ENCODE data around the gene EEFSEC. TPM values are rescaled to one million over a fixed set of nuclear protein-coding genes. Genes with fewer than 3 reads are reported as not detected.
A peak's percentile ranks its signal among the peaks of the same experiment; 100 is the strongest.

Gene EEFSEC
- total and polyA plus RNA-seq, 2 of the 4 experiments (the other 2 are of a cell fraction): 4.5 to 9.3 TPM

DNA sequence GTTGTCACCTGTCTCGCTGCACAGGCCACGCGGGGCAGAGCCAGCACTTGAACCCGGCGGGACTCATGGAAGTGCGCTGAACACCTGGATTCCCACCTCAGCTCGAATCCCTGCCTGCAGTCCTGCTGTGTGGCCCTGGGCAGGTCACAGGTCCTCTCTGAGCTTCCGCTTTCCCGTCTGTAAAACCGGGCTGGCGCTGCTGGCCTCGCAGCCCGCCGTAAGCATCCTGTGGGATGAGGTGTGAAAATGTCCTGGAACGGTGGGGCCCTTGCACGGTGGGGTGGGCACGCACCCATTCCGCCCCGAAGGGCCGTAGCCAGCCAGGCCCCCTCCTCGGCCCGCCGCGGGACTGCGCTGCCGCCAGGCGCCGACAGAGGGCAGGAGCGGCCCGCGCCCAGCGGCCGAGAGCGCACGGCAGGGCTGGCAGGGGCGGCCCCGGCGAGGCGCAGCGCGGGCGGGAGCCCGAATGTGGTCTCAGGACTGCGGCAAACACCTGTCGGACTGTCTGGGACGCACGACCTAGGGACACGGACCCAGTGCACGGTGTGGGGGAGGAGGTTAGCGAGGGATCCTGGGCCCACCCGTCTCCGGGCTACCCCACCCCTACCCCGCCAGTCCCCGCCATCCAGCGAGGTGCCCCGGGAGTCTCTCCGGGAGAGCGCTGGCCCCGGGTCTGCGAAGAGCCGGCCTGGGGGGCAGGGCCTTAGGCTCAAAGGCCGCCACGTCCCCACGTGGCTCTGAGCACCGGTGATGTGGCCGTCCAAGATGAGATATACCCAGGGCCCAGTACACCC is 273.0 kb downstream of the EEFSEC start (continued):
- no peak for TF ChIP-seq POLR2A (IDR thresholded peaks at IDR 0.05; ENCODE audit: low read depth, low read length)
- TF ChIP-seq RAD21 (IDR thresholded peaks at IDR 0.05; ENCODE audit: low read length): peak; percentile 94

DNA sequence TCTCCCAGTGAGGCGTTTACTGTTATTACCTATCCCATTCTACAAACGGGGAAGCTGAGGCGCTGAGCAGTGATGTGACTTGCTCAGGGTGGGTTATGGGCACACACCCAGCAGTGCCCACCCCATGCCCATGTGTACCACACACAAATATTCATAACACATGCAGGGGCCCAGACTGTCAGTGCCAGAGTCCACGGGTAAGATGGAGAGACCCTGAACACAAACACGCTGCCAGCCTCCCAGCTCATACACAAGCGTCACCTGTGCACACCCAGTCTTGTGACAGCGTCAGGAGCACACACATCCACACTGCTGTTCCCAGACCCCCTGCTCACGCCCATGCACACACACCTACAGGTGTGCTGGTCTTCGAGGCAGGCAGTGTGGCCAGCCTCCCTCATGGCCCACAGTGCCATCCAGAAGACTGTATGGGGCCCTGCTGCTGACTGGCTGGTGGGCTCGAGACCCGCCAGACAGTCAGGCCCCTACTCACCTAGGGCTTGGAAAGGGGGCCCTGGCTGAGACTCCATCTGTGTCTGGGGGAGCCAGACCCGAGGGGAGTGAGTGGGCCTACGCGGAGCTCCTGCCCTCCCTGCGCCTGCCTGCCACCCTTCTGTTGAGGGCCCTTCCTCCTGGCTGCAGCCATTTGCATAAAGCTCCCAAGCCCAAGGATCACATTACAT is 274.0 kb downstream of the EEFSEC start:
- dilution Hi-C loops (cut with HindIII; ENCODE audit: low sequenced_read_pairs, unreplicated experiment): no loop called here
- intact Hi-C loops (cut with micrococcal nuclease): loop anchor here (5.0 kb wide), 1 partner anchor 255 kb away; no protein-coding TSS in a partner anchor
- no peak overlapping the region for H4K8ac ChIP-seq (ENCODE audit: low read depth in 2 of 2, low read length in 2 of 2)
- H3K4me2 ChIP-seq (ENCODE audit: low read depth, low read length): no peak overlapping the region
- H3K56ac ChIP-seq (ENCODE audit: extremely low read depth, insufficient read depth, low read length): no peak overlapping the region
- no peaks in the 10 kb centered on the region for H3K9me1 ChIP-seq (ENCODE audit: insufficient read depth, low read length)
- ChIA-PET POLR2A (ENCODE audit: unreplicated experiment) (no interaction called here), CTCF (interaction anchor here (2.4 kb wide), 1 partner anchor 157 kb away, joined by 10 read pairs; no protein-coding TSS in a partner anchor)
- ATAC-seq (ENCODE audit: low read depth) (no peak), DNase-seq (no peak)
- H2AK5ac ChIP-seq (ENCODE audit: low read depth, low read length): no peak overlapping the region
- H3K36me3 ChIP-seq (ENCODE audit: control insufficient read depth, insufficient read depth, low read length): no peaks in the 10 kb centered on the region
- no peak overlapping the region for H3K27ac ChIP-seq (ENCODE audit: insufficient read depth, low read length)
- no peak overlapping the region for H3K14ac ChIP-seq (replicated peaks; ENCODE audit: low read depth, low read length)
- H2BK15ac ChIP-seq (ENCODE audit: low read depth, low read length): no peak overlapping the region
- no TSS peak for BruUV-seq (replicated peaks)
- no peak overlapping the region for H3K9ac ChIP-seq (ENCODE audit: low read depth, low read length)
- H4K20me1 ChIP-seq (ENCODE audit: insufficient read depth, low read length): no peaks in the 10 kb centered on the region; the same call in none of the 2 replicates
- no peak overlapping the region for H4K5ac ChIP-seq (ENCODE audit: low read depth, low read length)
- peaks cover 32% of the 10 kb centered on the region for H3K27me3 ChIP-seq (ENCODE audit: control insufficient read depth, insufficient read depth, low read length)
- no peaks in the 10 kb centered on the region for H3K9me3 ChIP-seq (ENCODE audit: control insufficient read depth, insufficient read depth, low read length)
- in situ Hi-C loops (cut with MboI; ENCODE audit: low sequenced_read_pairs): no loop called here
- no peak overlapping the region for H2BK120ac ChIP-seq (ENCODE audit: low read depth, low read length)
- no peak overlapping the region for H3K4me3 ChIP-seq (ENCODE audit: insufficient read depth, low read depth, low read length)
- no peak overlapping the region for H3K4ac ChIP-seq (ENCODE audit: low read depth, low read length)
- H2AK9ac ChIP-seq (replicated peaks; ENCODE audit: low read depth, low read length, poor library complexity): no peak overlapping the region
- H3K4me1 ChIP-seq (ENCODE audit: control insufficient read depth, insufficient read depth, low read length): no peaks in the 10 kb centered on the region; the same call in 1 of the 2 replicates
- H2BK5ac ChIP-seq (ENCODE audit: low read depth, low read length, poor library complexity, severe bottlenecking): no peak overlapping the region
- WGBS, 2 experiments (ENCODE audit: extremely low coverage in 2 of 2, insufficient read length in 1 of 2): 35% methylated on average over 2 of the region's 15 CpGs; no CpG with 5 or more reads in 1 of the 2 experiments
- H2BK20ac ChIP-seq (ENCODE audit: low read depth, low read length): no peak overlapping the region
- peak overlapping the region; percentile 21 for H2AFZ ChIP-seq (replicated peaks; ENCODE audit: low read length, poor library complexity)
- no peak overlapping the region for H3K23ac ChIP-seq (ENCODE audit: low read depth, low read length)
- H4K91ac ChIP-seq (ENCODE audit: insufficient read depth, low read depth, low read length): no peak overlapping the region
- H3K79me1 ChIP-seq (ENCODE audit: low read depth in 1 of 2, low read length in 2 of 2): no peaks in the 10 kb centered on the region
- no peak overlapping the region for H3K18ac ChIP-seq (ENCODE audit: low read depth, low read length)
- no peak for TF ChIP-seq CEBPB (IDR thresholded peaks at IDR 0.05; ENCODE audit: low read depth, low read length)
- TF ChIP-seq, protein P1, sequence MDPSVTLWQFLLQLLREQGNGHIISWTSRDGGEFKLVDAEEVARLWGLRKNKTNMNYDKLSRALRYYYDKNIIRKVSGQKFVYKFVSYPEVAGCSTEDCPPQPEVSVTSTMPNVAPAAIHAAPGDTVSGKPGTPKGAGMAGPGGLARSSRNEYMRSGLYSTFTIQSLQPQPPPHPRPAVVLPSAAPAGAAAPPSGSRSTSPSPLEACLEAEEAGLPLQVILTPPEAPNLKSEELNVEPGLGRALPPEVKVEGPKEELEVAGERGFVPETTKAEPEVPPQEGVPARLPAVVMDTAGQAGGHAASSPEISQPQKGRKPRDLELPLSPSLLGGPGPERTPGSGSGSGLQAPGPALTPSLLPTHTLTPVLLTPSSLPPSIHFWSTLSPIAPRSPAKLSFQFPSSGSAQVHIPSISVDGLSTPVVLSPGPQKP (IDR thresholded peaks at IDR 0.05; ENCODE audit: borderline replicate concordance, low read depth, low read length): no peak
- TF ChIP-seq FOS (IDR thresholded peaks at IDR 0.05; ENCODE audit: low read depth, low read length): no peak
- TF ChIP-seq BHLHE40 (IDR thresholded peaks at IDR 0.05; ENCODE audit: low read depth, low read length): no peak
- TF ChIP-seq NFE2L2 (IDR thresholded peaks at IDR 0.05; ENCODE audit: low read depth, low read length): no peak
- TF ChIP-seq POLR2A (IDR thresholded peaks at IDR 0.05; ENCODE audit: low read depth, low read length): no peak
- no peak for TF ChIP-seq RAD21 (IDR thresholded peaks at IDR 0.05; ENCODE audit: low read length)
- no peak for TF ChIP-seq MAFK (IDR thresholded peaks at IDR 0.05; ENCODE audit: low read depth, low read length)
- TF ChIP-seq, protein P2, sequence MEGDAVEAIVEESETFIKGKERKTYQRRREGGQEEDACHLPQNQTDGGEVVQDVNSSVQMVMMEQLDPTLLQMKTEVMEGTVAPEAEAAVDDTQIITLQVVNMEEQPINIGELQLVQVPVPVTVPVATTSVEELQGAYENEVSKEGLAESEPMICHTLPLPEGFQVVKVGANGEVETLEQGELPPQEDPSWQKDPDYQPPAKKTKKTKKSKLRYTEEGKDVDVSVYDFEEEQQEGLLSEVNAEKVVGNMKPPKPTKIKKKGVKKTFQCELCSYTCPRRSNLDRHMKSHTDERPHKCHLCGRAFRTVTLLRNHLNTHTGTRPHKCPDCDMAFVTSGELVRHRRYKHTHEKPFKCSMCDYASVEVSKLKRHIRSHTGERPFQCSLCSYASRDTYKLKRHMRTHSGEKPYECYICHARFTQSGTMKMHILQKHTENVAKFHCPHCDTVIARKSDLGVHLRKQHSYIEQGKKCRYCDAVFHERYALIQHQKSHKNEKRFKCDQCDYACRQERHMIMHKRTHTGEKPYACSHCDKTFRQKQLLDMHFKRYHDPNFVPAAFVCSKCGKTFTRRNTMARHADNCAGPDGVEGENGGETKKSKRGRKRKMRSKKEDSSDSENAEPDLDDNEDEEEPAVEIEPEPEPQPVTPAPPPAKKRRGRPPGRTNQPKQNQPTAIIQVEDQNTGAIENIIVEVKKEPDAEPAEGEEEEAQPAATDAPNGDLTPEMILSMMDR (conservative IDR thresholded peaks at IDR 0.05; ENCODE audit: low read depth, low read length): no peak
- TF ChIP-seq SMC3 (IDR thresholded peaks at IDR 0.05; ENCODE audit: low read depth, low read length): no peak
- TF ChIP-seq RCOR1 (IDR thresholded peaks at IDR 0.05; ENCODE audit: insufficient replicate concordance, low read length): no peak
- TF ChIP-seq CHD1 (IDR thresholded peaks at IDR 0.05; ENCODE audit: low read depth, low read length): no peak
- no peak for TF ChIP-seq MAZ (IDR thresholded peaks at IDR 0.05; ENCODE audit: borderline replicate concordance, low read depth, low read length)
